ENCODE results near the gene MED25. TPM values are rescaled to one million over a fixed set of nuclear protein-coding genes. Genes with fewer than 3 reads are reported as not detected.

Gene MED25
- total and polyA plus RNA-seq, 2 donors (not counting 1 experiment from before 2014, with no cell fraction given) = 11.2 to 20.2 TPM

DNA sequence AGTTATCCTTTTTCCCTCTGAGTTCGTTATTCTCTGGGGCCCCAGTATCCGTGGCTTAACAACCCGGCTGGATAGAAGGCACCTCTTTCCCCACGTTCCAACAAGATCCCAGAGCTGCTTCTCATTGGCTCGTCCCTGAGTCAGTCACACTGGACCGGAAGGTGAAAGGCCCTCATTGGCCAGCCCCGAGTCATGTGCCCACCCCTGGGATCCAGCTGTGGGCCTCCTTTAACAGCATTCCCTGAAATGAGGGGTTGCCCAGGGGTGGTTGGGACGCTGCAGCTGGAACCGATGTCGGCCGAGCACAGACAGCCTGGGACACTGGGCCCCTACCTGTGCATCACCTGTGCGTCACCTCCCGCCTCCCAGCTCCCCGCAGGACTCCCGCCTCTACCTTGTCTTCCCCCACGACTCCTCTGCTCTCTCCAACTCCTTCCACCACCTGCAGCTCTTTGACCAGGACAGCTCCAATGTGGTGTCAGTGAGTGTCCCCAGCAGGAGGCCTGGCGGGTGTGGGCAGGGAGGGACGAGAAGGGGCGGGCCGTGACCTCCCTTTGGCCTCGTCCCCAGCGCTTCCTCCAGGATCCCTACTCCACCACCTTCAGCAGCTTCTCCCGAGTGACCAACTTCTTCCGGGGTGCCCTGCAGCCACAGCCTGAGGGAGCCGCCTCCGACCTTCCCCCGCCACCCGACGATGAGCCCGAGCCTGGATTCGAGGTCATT, 63.7 kb downstream of the MED25 start:
- no peaks in the 10 kb centered on the region for H3K27me3 ChIP-seq (ENCODE audit: control insufficient read depth, insufficient read depth, low read length)
- H3K9ac ChIP-seq (ENCODE audit: insufficient read depth, low read length) = no peak overlapping the region
- H3K36me3 ChIP-seq (ENCODE audit: control insufficient read depth, insufficient read depth, low read length) = peaks cover 50% of the 10 kb centered on the region
- peaks cover 4% of the 10 kb centered on the region for H3K4me1 ChIP-seq (ENCODE audit: control insufficient read depth, extremely low read depth, insufficient read depth, low read length)
- DNase-seq (ENCODE audit: low read depth in 2 of 2) = no peak
- H3K79me2 ChIP-seq (ENCODE audit: control insufficient read depth, insufficient read depth, low read length) = peaks cover 3% of the 10 kb centered on the region
- TF ChIP-seq EZH2 (IDR thresholded peaks at IDR 0.05; ENCODE audit: low read length, missing control alignments) = no peak
- TF ChIP-seq, protein P1, sequence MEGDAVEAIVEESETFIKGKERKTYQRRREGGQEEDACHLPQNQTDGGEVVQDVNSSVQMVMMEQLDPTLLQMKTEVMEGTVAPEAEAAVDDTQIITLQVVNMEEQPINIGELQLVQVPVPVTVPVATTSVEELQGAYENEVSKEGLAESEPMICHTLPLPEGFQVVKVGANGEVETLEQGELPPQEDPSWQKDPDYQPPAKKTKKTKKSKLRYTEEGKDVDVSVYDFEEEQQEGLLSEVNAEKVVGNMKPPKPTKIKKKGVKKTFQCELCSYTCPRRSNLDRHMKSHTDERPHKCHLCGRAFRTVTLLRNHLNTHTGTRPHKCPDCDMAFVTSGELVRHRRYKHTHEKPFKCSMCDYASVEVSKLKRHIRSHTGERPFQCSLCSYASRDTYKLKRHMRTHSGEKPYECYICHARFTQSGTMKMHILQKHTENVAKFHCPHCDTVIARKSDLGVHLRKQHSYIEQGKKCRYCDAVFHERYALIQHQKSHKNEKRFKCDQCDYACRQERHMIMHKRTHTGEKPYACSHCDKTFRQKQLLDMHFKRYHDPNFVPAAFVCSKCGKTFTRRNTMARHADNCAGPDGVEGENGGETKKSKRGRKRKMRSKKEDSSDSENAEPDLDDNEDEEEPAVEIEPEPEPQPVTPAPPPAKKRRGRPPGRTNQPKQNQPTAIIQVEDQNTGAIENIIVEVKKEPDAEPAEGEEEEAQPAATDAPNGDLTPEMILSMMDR (conservative IDR thresholded peaks at IDR 0.05 in 1 of 2, IDR thresholded peaks at IDR 0.05 in 1 of 2; ENCODE audit: low read depth in 1 of 2, low read length in 2 of 2) = no peak
- H3K4me2 ChIP-seq (ENCODE audit: extremely low read depth, insufficient read depth, low read length) = no peak overlapping the region
- no peaks in the 10 kb centered on the region for H4K20me1 ChIP-seq (ENCODE audit: control insufficient read depth, extremely low read depth, insufficient read depth, low read length)
- H3K9me3 ChIP-seq (ENCODE audit: control insufficient read depth, insufficient read depth, low read depth, low read length) = no peaks in the 10 kb centered on the region
- no peak overlapping the region for H3K27ac ChIP-seq (ENCODE audit: insufficient read depth, low read length)
- H2AFZ ChIP-seq (ENCODE audit: low read length) = no peak overlapping the region
- H3K4me3 ChIP-seq (replicated peaks in 1 of 4; ENCODE audit: control extremely low read depth in 1 of 4, insufficient read depth in 1 of 4, low read depth in 3 of 4, low read length in 4 of 4) = no peak overlapping the region

DNA sequence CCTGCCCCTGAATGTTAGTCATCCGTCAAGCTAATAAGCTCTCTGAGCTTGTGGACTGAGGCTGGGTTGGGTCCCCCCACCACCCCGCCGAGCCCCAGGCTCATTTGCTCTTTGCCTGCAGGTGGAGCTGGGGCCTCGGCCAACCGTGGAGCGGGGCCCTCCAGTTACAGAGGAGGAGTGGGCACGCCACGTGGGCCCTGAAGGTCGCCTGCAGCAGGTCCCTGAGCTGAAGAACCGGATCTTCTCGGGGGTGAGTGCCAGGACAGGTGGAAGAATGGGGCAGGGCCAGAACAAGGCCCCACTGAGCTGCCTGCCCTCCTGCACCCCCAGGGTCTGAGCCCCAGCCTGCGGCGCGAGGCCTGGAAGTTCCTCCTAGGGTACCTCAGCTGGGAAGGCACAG, 64.6 kb downstream of the MED25 start:
- TF ChIP-seq, protein P1 (conservative IDR thresholded peaks at IDR 0.05 in 1 of 2, IDR thresholded peaks at IDR 0.05 in 1 of 2; ENCODE audit: low read depth in 1 of 2, low read length in 2 of 2) = no peak
- TF ChIP-seq EZH2 (IDR thresholded peaks at IDR 0.05; ENCODE audit: low read length, missing control alignments) = no peak
- Histone ChIP-seq H3K4me2 (ENCODE audit: extremely low read depth, insufficient read depth, low read length) (no peak overlapping the region), H3K27ac (ENCODE audit: insufficient read depth, low read length) (no peak overlapping the region), H3K4me3 (replicated peaks in 1 of 4; ENCODE audit: control extremely low read depth in 1 of 4, insufficient read depth in 1 of 4, low read depth in 3 of 4, low read length in 4 of 4) (no peak overlapping the region), H4K20me1 (ENCODE audit: control insufficient read depth, extremely low read depth, insufficient read depth, low read length) (no peaks in the 10 kb centered on the region), H3K4me1 (ENCODE audit: control insufficient read depth, extremely low read depth, insufficient read depth, low read length) (peaks cover 4% of the 10 kb centered on the region), H3K79me2 (ENCODE audit: control insufficient read depth, insufficient read depth, low read length) (peaks cover 3% of the 10 kb centered on the region), H3K27me3 (ENCODE audit: control insufficient read depth, insufficient read depth, low read length) (no peaks in the 10 kb centered on the region), H3K36me3 (ENCODE audit: control insufficient read depth, insufficient read depth, low read length) (peaks cover 50% of the 10 kb centered on the region), H3K9ac (ENCODE audit: insufficient read depth, low read length) (no peak overlapping the region), H3K9me3 (ENCODE audit: control insufficient read depth, insufficient read depth, low read depth, low read length) (no peaks in the 10 kb centered on the region), H2AFZ (ENCODE audit: low read length) (no peak overlapping the region)
- DNase-seq (ENCODE audit: low read depth in 2 of 2) = no peak

DNA sequence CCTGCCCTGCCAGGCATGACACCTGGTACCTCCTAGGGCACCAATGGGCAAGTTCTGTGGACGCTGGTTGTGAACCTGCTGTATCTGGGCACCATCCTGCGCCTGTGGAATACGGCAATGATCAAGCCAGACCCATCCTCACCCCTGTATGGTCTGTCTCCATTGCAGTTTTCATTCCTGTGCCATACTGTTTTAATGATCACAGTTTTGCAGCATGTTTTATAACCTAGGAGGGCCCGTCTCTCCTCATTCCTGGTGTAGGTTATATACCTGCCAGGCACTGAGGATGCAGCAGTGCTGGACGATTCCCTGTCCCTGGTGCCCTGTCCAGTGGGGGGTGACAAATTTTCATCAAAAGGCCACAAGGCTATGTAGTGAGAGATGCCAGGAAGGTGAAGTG, 65.0 kb downstream of the MED25 start:
- no peaks in the 10 kb centered on the region for H3K27me3 ChIP-seq (ENCODE audit: control insufficient read depth, insufficient read depth, low read length)
- no peak for TF ChIP-seq EZH2 (IDR thresholded peaks at IDR 0.05; ENCODE audit: low read length, missing control alignments)
- TF ChIP-seq, protein P1 (conservative IDR thresholded peaks at IDR 0.05 in 1 of 2, IDR thresholded peaks at IDR 0.05 in 1 of 2; ENCODE audit: low read depth in 1 of 2, low read length in 2 of 2) = no peak
- no peak for DNase-seq (ENCODE audit: low read depth in 2 of 2)
- no peak overlapping the region for H3K4me2 ChIP-seq (ENCODE audit: extremely low read depth, insufficient read depth, low read length)
- no peak overlapping the region for H2AFZ ChIP-seq (ENCODE audit: low read length)
- peaks cover 4% of the 10 kb centered on the region for H3K4me1 ChIP-seq (ENCODE audit: control insufficient read depth, extremely low read depth, insufficient read depth, low read length)
- no peak overlapping the region for H3K9ac ChIP-seq (ENCODE audit: insufficient read depth, low read length)
- peaks cover 3% of the 10 kb centered on the region for H3K79me2 ChIP-seq (ENCODE audit: control insufficient read depth, insufficient read depth, low read length)
- H3K4me3 ChIP-seq (replicated peaks in 1 of 4; ENCODE audit: control extremely low read depth in 1 of 4, insufficient read depth in 1 of 4, low read depth in 3 of 4, low read length in 4 of 4) = no peak overlapping the region
- no peak overlapping the region for H3K27ac ChIP-seq (ENCODE audit: insufficient read depth, low read length)
- no peaks in the 10 kb centered on the region for H4K20me1 ChIP-seq (ENCODE audit: control insufficient read depth, extremely low read depth, insufficient read depth, low read length)
- peaks cover 50% of the 10 kb centered on the region for H3K36me3 ChIP-seq (ENCODE audit: control insufficient read depth, insufficient read depth, low read length)
- no peaks in the 10 kb centered on the region for H3K9me3 ChIP-seq (ENCODE audit: control insufficient read depth, insufficient read depth, low read depth, low read length)

Measured in fibroblast of lung (primary cell).